Measurements from ENCODE around the gene SLC22A15.

SLC22A15 gene

DNA sequence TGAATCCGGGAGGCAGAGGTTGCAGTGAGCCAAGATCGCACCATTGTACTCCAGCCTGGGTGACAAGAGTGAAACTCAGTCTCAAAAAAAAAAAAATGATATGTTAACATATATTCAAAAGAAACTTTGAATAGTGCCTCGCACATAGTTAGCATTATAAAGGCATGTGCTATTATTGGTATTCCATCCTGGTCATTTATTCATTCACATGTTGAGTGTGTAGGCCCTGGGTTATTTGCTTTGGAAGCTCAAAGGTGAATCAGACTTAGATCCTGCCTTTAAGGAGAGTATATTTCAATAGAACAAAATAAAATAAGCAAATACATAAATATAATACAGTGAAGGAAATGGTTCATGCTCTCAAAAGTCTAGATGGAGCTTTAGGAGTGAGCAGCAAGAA lies 13.4 kb downstream of the SLC22A15 start (continued):
- TF ChIP-seq HOXA7 (CRISPR knock-in tag; IDR thresholded peaks at IDR 0.05; ENCODE audit: borderline replicate concordance), result no peak
- TF ChIP-seq ZNF610 (tag by site-specific recombination; IDR thresholded peaks at IDR 0.05; ENCODE audit: borderline replicate concordance), result no peak
- TF ChIP-seq ZNF473 (tag by site-specific recombination; IDR thresholded peaks at IDR 0.05), result no peak

DNA sequence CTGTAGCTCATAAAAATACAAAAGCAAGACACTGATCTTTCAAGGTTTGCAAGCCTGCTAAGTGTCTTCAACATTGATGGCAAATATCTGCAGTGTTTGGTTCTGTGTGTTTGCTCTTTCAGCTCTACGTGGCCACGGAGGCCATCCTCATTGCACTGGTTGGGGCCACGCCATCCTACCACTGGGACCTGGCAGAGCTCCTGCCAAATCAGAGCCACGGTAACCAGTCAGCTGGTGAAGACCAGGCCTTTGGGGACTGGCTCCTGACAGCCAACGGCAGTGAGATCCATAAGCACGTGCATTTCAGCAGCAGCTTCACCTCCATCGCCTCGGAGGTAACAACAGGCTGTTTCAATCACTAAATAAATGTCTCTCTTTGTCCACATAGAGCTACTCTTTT lies 15.6 kb downstream of the SLC22A15 start:
- CTCF ChIA-PET, result interaction anchor here (1.1 to 4.5 kb wide), 2 partner anchors 11 to 14 kb away, joined by 3 to 38 read pairs; no protein-coding TSS in a partner anchor
- no peak for TF ChIP-seq HIC1 (tag by site-specific recombination; IDR thresholded peaks at IDR 0.05)
- no peak for TF ChIP-seq ZNF350 (tag by site-specific recombination; IDR thresholded peaks at IDR 0.05)
- TF ChIP-seq ZFP37 (tag by site-specific recombination; IDR thresholded peaks at IDR 0.05), result no peak
- TF ChIP-seq ZNF561 (tag by site-specific recombination; IDR thresholded peaks at IDR 0.05; ENCODE audit: borderline replicate concordance), result no peak
- TF ChIP-seq, protein P1, sequence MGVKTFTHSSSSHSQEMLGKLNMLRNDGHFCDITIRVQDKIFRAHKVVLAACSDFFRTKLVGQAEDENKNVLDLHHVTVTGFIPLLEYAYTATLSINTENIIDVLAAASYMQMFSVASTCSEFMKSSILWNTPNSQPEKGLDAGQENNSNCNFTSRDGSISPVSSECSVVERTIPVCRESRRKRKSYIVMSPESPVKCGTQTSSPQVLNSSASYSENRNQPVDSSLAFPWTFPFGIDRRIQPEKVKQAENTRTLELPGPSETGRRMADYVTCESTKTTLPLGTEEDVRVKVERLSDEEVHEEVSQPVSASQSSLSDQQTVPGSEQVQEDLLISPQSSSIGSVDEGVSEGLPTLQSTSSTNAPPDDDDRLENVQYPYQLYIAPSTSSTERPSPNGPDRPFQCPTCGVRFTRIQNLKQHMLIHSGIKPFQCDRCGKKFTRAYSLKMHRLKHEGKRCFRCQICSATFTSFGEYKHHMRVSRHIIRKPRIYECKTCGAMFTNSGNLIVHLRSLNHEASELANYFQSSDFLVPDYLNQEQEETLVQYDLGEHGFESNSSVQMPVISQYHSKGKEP (tag by site-specific recombination; IDR thresholded peaks at IDR 0.05), result no peak
- no peak for TF ChIP-seq TCF7L2 (IDR thresholded peaks at IDR 0.05; ENCODE audit: borderline replicate concordance, low read depth, low read length)
- TF ChIP-seq SCRT2 (tag by site-specific recombination; IDR thresholded peaks at IDR 0.05), result no peak
- TF ChIP-seq ZNF704 (tag by site-specific recombination; IDR thresholded peaks at IDR 0.05), result no peak
- no peak for TF ChIP-seq ZNF623 (tag by site-specific recombination; IDR thresholded peaks at IDR 0.05)
- TF ChIP-seq ZSCAN23 (tag by site-specific recombination; IDR thresholded peaks at IDR 0.05), result no peak
- no peak for TF ChIP-seq PRDM4 (tag by site-specific recombination; IDR thresholded peaks at IDR 0.05)
- TF ChIP-seq ZNF549 (tag by site-specific recombination; IDR thresholded peaks at IDR 0.05), result no peak
- TF ChIP-seq, protein P2, sequence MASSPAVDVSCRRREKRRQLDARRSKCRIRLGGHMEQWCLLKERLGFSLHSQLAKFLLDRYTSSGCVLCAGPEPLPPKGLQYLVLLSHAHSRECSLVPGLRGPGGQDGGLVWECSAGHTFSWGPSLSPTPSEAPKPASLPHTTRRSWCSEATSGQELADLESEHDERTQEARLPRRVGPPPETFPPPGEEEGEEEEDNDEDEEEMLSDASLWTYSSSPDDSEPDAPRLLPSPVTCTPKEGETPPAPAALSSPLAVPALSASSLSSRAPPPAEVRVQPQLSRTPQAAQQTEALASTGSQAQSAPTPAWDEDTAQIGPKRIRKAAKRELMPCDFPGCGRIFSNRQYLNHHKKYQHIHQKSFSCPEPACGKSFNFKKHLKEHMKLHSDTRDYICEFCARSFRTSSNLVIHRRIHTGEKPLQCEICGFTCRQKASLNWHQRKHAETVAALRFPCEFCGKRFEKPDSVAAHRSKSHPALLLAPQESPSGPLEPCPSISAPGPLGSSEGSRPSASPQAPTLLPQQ (tag by site-specific recombination; IDR thresholded peaks at IDR 0.05), result no peak
- TF ChIP-seq, protein P3, sequence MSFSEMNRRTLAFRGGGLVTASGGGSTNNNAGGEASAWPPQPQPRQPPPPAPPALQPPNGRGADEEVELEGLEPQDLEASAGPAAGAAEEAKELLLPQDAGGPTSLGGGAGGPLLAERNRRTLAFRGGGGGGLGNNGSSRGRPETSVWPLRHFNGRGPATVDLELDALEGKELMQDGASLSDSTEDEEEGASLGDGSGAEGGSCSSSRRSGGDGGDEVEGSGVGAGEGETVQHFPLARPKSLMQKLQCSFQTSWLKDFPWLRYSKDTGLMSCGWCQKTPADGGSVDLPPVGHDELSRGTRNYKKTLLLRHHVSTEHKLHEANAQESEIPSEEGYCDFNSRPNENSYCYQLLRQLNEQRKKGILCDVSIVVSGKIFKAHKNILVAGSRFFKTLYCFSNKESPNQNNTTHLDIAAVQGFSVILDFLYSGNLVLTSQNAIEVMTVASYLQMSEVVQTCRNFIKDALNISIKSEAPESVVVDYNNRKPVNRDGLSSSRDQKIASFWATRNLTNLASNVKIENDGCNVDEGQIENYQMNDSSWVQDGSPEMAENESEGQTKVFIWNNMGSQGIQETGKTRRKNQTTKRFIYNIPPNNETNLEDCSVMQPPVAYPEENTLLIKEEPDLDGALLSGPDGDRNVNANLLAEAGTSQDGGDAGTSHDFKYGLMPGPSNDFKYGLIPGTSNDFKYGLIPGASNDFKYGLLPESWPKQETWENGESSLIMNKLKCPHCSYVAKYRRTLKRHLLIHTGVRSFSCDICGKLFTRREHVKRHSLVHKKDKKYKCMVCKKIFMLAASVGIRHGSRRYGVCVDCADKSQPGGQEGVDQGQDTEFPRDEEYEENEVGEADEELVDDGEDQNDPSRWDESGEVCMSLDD (tag by site-specific recombination; IDR thresholded peaks at IDR 0.05), result no peak
- no peak for TF ChIP-seq ZNF571 (tag by site-specific recombination; IDR thresholded peaks at IDR 0.05)
- POLR2A ChIA-PET, result interaction anchor here (0.7 kb wide), 1 partner anchor 14 kb away, joined by 3 read pairs; no protein-coding TSS in a partner anchor
- Histone ChIP-seq H3K4me1 (ENCODE audit: control insufficient read depth, insufficient read depth, low read length) (no peaks in the 10 kb centered on the region), H3K27ac (ENCODE audit: extremely low read depth, low read depth, low read length) (no peak overlapping the region), H3K4me3 (ENCODE audit: low read depth, low read length) (no peak overlapping the region), H3K9me3 (ENCODE audit: control insufficient read depth, insufficient read depth, low read depth, low read length) (no peaks in the 10 kb centered on the region), H3K36me3 (ENCODE audit: control insufficient read depth in 2 of 2, insufficient read depth in 1 of 2, low read length in 2 of 2) (peaks cover 4 to 34% of the 10 kb centered on the region in 2 experiments; a peak in 2 of 3 replicates)
